Ovary (tissue), 9 donors: ENCODE results near the gene CSH1. TPM values are rescaled to one million over a fixed set of nuclear protein-coding genes. Genes with fewer than 3 reads are reported as not detected.

Experiments used
- DNase-seq, 5 donors: peaks; one replicate each; pipeline ENCODE4 v3.0.0-alpha.2; 2019 to 2020
- H3K27ac ChIP-seq, 2 donors: fragments of 200-600 bp; one replicate each; pipeline versions ENCODE4 v1.5.1 to v1.8.0; 2019 to 2022
- H3K27me3 ChIP-seq: fragments of 200-600 bp; one replicate; pipeline ENCODE4 v1.8.0; 2022
- H3K36me3 ChIP-seq: fragments of 200-600 bp; sonication (generic); one replicate; pipeline ENCODE4 v1.5.1; 2019
- H3K4me1 ChIP-seq: one replicate; pipeline ENCODE4 v1.8.1; 2013; ENCODE audit warnings: mild to moderate bottlenecking, moderate library complexity; ENCODE audit not compliant: insufficient read depth
- H3K4me3 ChIP-seq: fragments of 200-600 bp; sonication (generic); one replicate; pipeline ENCODE4 v1.5.1; 2017
- H3K9me3 ChIP-seq, 2 donors: fragments of 200-600 bp in 1 of 2; sonication (generic) in 1 of 2; one replicate each; pipeline versions ENCODE4 v1.5.1 to v1.8.1; 2013 to 2019; ENCODE audit warnings: mild to moderate bottlenecking in 1 of 2, moderate library complexity in 1 of 2
- EP300 ChIP-seq: sonication (generic); formaldehyde crosslinking; IDR thresholded peaks from one replicate; pipeline ENCODE4 v1.6.1; 2017; ENCODE audit warnings: antibody characterized with exemption
- POLR2A ChIP-seq: fragments of 450-650 bp; IDR thresholded peaks from one replicate; pipeline ENCODE4 v1.6.1; 2017; ENCODE audit warnings: antibody characterized with exemption, mild to moderate bottlenecking, moderate library complexity
- WGBS, 3 donors: extraction: QIAGEN DNeasy Blood & Tissue Kit in 1 of 3; methylation state at CpG; one replicate each; pipeline versions ENCODE4 v1.1.5 to v1.1.7; 2013 to 2017; 5-methylcytosine and 5-hydroxymethylcytosine counted together
- intact Hi-C, 4 donors: fragments of 100-400 bp; cut with DNase I; formaldehyde crosslinking; loops; one replicate each; pipeline versions ENCODE4 v1.11.0 to v1.15.1; 2022 to 2023
- polyA plus RNA-seq, 2 donors: library from polyadenylated mRNA; stranded (reverse); fragments of 200-250 nt in 1 of 2; fragments of 350-450 nt in 1 of 2; fragmentation: Illumina TruSeq in 1 of 2; extraction: RNeasy Lipid Tissue Mini Kit (QIAGEN cat#74804) in 1 of 2; gene quantifications; one replicate each; pipeline ENCODE4 v1.2.3, GENCODE V29; 2013 to 2014
- total RNA-seq, 7 donors: library from RNA; depleted of rRNA in 2 of 7; stranded (reverse); fragments of >200 nt in 2 of 7; fragmentation: NEBNext Ultra II Directional in 3 of 7; extraction: Animal tissue kit (Norgen Biotek cat#: 25700) in 3 of 7; gene quantifications; one replicate each; pipeline versions ENCODE4 v1.1.0 to v1.2.4, GENCODE V29; 2016 to 2023
- TF ChIP-seq, protein P1 (sequence below), 3 donors: fragments of 450-650 bp in 2 of 3; fragments of 200-600 bp in 1 of 3; IDR thresholded peaks; one replicate each; pipeline versions ENCODE4 v1.5.1 to v1.8.0; 2016 to 2022; ENCODE audit warnings: antibody characterized with exemption in 3 of 3, mild to moderate bottlenecking in 1 of 3
- donor health status: DM: no; HTN: no; CAD: no; lungs with moderate emphysema.
- donor health status: DM: no; HTN: no; CAD: no.
- donor health status: Bipolar disorder and iron deficiency.
- donor health status: DM: yes; HTN: yes; CAD: no.
- donor health status: DM: no; HTN: no; CAD: no.
- donor health status: DM: yes; HTN: yes; CAD: no.

Gene CSH1
- total and polyA plus RNA-seq, 9 donors = not detected

- Histone ChIP-seq H3K4me1 (no peaks in the 10 kb centered on the region), H3K9me3 (no peaks in the 10 kb centered on the region), H3K4me3 (no peak overlapping the region), H3K36me3 (no peaks in the 10 kb centered on the region), H3K27ac (no peak overlapping the region), H3K27me3 (no peaks in the 10 kb centered on the region)
- TF ChIP-seq, protein P1, sequence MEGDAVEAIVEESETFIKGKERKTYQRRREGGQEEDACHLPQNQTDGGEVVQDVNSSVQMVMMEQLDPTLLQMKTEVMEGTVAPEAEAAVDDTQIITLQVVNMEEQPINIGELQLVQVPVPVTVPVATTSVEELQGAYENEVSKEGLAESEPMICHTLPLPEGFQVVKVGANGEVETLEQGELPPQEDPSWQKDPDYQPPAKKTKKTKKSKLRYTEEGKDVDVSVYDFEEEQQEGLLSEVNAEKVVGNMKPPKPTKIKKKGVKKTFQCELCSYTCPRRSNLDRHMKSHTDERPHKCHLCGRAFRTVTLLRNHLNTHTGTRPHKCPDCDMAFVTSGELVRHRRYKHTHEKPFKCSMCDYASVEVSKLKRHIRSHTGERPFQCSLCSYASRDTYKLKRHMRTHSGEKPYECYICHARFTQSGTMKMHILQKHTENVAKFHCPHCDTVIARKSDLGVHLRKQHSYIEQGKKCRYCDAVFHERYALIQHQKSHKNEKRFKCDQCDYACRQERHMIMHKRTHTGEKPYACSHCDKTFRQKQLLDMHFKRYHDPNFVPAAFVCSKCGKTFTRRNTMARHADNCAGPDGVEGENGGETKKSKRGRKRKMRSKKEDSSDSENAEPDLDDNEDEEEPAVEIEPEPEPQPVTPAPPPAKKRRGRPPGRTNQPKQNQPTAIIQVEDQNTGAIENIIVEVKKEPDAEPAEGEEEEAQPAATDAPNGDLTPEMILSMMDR (IDR thresholded peaks at IDR 0.05) = no peak
- TF ChIP-seq POLR2A = no peak
- no peak for TF ChIP-seq EP300
- DNase-seq = no peak
- intact Hi-C loops = no loop called here
- 94 to 95% (median 94%) methylated on average over 21 of the region's 21 CpGs for WGBS, 3 donors
These were observed 46.1 kb upstream of the CSH1 start for GRCh38 chr17:63942309-63942985.

GRCh38 chr17:63941751-63942150 lies 45.4 kb upstream of the CSH1 start:
- Histone ChIP-seq H3K9me3 (no peaks in the 10 kb centered on the region), H3K4me3 (no peak overlapping the region), H3K36me3 (no peaks in the 10 kb centered on the region), H3K4me1 (no peaks in the 10 kb centered on the region), H3K27me3 (no peaks in the 10 kb centered on the region), H3K27ac (no peak overlapping the region)
- intact Hi-C loops = no loop called here
- WGBS, 3 donors = 87 to 90% (median 88%) methylated on average over 23 of the region's 23 CpGs
- TF ChIP-seq, protein P1 (IDR thresholded peaks at IDR 0.05) = no peak
- no peak for TF ChIP-seq POLR2A
- TF ChIP-seq EP300 = no peak
- no peak for DNase-seq

- intact Hi-C loops = no loop called here
- Histone ChIP-seq H3K4me3 (no peak overlapping the region), H3K36me3 (no peaks in the 10 kb centered on the region), H3K9me3 (no peaks in the 10 kb centered on the region), H3K4me1 (no peaks in the 10 kb centered on the region), H3K27me3 (no peaks in the 10 kb centered on the region), H3K27ac (no peak overlapping the region)
- TF ChIP-seq, protein P1 (IDR thresholded peaks at IDR 0.05) = no peak
- no peak for TF ChIP-seq POLR2A
- TF ChIP-seq EP300 = no peak
- WGBS, 3 donors = 96 to 97% (median 96%) methylated on average over 12 of the region's 12 CpGs
- DNase-seq = no peak
These were observed 44.8 kb upstream of the CSH1 start for GRCh38 chr17:63941162-63941561.

DNA sequence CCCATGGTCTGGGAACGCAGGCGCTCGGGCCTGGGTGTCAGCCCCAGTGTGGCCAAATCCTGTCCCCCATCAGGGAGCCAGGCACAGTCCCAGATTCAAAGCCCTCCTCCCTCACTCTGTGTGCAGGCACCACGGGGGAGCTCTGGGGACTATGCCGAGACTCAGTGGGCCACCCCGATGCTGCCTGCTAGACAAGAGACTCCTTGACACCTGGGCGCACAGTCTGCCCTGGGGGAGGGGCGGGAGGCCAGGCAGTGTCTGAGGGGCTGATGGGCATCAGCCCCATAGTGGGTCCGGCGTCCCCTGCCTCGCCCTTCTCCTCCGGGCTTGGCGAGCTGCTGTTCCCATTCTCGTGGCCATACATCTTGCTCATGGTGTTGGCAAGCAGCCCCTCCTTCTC lies 44.2 kb upstream of the CSH1 start:
- no peak for DNase-seq
- TF ChIP-seq, protein P1 (IDR thresholded peaks at IDR 0.05) = no peak
- Histone ChIP-seq H3K4me1 (no peaks in the 10 kb centered on the region), H3K36me3 (no peaks in the 10 kb centered on the region), H3K9me3 (no peaks in the 10 kb centered on the region), H3K27me3 (no peaks in the 10 kb centered on the region), H3K4me3 (no peak overlapping the region), H3K27ac (no peak overlapping the region)
- 93 to 97% (median 95%) methylated on average over 12 to 14 of the region's 14 CpGs for WGBS, 3 donors
- intact Hi-C loops = no loop called here
